Measurements from ENCODE around the gene ERC1. TPM values are rescaled to one million over a fixed set of nuclear protein-coding genes. Genes with fewer than 3 reads are reported as not detected.

Gene ERC1
- polyA plus RNA-seq, 1 donor: 17.5 TPM

- no peak overlapping the region for H3K27ac ChIP-seq (ENCODE audit: low read length)
- H3K4me1 ChIP-seq (ENCODE audit: control insufficient read depth, insufficient read depth, low read length): no peaks in the 10 kb centered on the region
- WGBS (ENCODE audit: insufficient coverage, low lambda C conversion rate): no CpG with 5 or more reads among the region's 13 CpGs
- H3K36me3 ChIP-seq (ENCODE audit: control insufficient read depth, insufficient read depth, low read length): peaks cover 32% of the 10 kb centered on the region
- H3K27me3 ChIP-seq (ENCODE audit: control insufficient read depth, insufficient read depth, low read length): no peaks in the 10 kb centered on the region
- H3K9me3 ChIP-seq (ENCODE audit: control insufficient read depth, low read depth, low read length): no peaks in the 10 kb centered on the region
- no peak overlapping the region for H3K4me3 ChIP-seq (ENCODE audit: low read length)
- DNase-seq: no peak
Observed at GRCh38 chr12:1488908-1489381, 497.9 kb downstream of the ERC1 start.

- no CpG with 5 or more reads among the region's 16 CpGs for WGBS (ENCODE audit: insufficient coverage, low lambda C conversion rate)
Observed at GRCh38 chr12:1491983-1492697, 501.1 kb downstream of the ERC1 start.

GRCh38 chr12:1493781-1494565 lies 502.9 kb downstream of the ERC1 start:
- Histone ChIP-seq H3K27me3 (ENCODE audit: control insufficient read depth, insufficient read depth, low read length) (no peaks in the 10 kb centered on the region), H3K4me1 (ENCODE audit: control insufficient read depth, insufficient read depth, low read length) (no peaks in the 10 kb centered on the region), H3K27ac (ENCODE audit: low read length) (no peak overlapping the region), H3K36me3 (ENCODE audit: control insufficient read depth, insufficient read depth, low read length) (peaks cover 34% of the 10 kb centered on the region), H3K9me3 (ENCODE audit: control insufficient read depth, low read depth, low read length) (no peaks in the 10 kb centered on the region), H3K4me3 (ENCODE audit: low read length) (no peak overlapping the region)
- DNase-seq: no peak
- 100% methylated on average over 1 of the region's 15 CpGs for WGBS (ENCODE audit: insufficient coverage, low lambda C conversion rate)

More at GRCh38 chr12:1491983-1492697, 501.1 kb downstream of the ERC1 start:
- no peak overlapping the region for H3K4me3 ChIP-seq (ENCODE audit: low read length)
- no peak for DNase-seq
- no peaks in the 10 kb centered on the region for H3K4me1 ChIP-seq (ENCODE audit: control insufficient read depth, insufficient read depth, low read length)
- peaks cover 34% of the 10 kb centered on the region for H3K36me3 ChIP-seq (ENCODE audit: control insufficient read depth, insufficient read depth, low read length)
- H3K27me3 ChIP-seq (ENCODE audit: control insufficient read depth, insufficient read depth, low read length): no peaks in the 10 kb centered on the region
- H3K27ac ChIP-seq (ENCODE audit: low read length): no peak overlapping the region
- no peaks in the 10 kb centered on the region for H3K9me3 ChIP-seq (ENCODE audit: control insufficient read depth, low read depth, low read length)

- no peaks in the 10 kb centered on the region for H3K9me3 ChIP-seq (ENCODE audit: control insufficient read depth, low read depth, low read length)
- H3K27me3 ChIP-seq (ENCODE audit: control insufficient read depth, insufficient read depth, low read length): no peaks in the 10 kb centered on the region
- H3K27ac ChIP-seq (ENCODE audit: low read length): no peak overlapping the region
- H3K4me3 ChIP-seq (ENCODE audit: low read length): no peak overlapping the region
- no peaks in the 10 kb centered on the region for H3K4me1 ChIP-seq (ENCODE audit: control insufficient read depth, insufficient read depth, low read length)
- peaks cover 34% of the 10 kb centered on the region for H3K36me3 ChIP-seq (ENCODE audit: control insufficient read depth, insufficient read depth, low read length)
- DNase-seq: no peak
- no CpG with 5 or more reads among the region's 7 CpGs for WGBS (ENCODE audit: insufficient coverage, low lambda C conversion rate)
Observed at GRCh38 chr12:1494856-1495255, 503.8 kb downstream of the ERC1 start.

- H3K27me3 ChIP-seq (ENCODE audit: control insufficient read depth, insufficient read depth, low read length): no peaks in the 10 kb centered on the region
- no peaks in the 10 kb centered on the region for H3K9me3 ChIP-seq (ENCODE audit: control insufficient read depth, low read depth, low read length)
- no peak overlapping the region for H3K27ac ChIP-seq (ENCODE audit: low read length)
- no peak overlapping the region for H3K4me3 ChIP-seq (ENCODE audit: low read length)
- no peak for DNase-seq
- no CpG with 5 or more reads among the region's 23 CpGs for WGBS (ENCODE audit: insufficient coverage, low lambda C conversion rate)
- no peaks in the 10 kb centered on the region for H3K4me1 ChIP-seq (ENCODE audit: control insufficient read depth, insufficient read depth, low read length)
- peaks cover 19% of the 10 kb centered on the region for H3K36me3 ChIP-seq (ENCODE audit: control insufficient read depth, insufficient read depth, low read length)
Observed at GRCh38 chr12:1496162-1496900, 505.3 kb downstream of the ERC1 start.

- H3K36me3 ChIP-seq (ENCODE audit: control insufficient read depth, insufficient read depth, low read length): peaks cover 12% of the 10 kb centered on the region
- no peak for DNase-seq
- H3K27me3 ChIP-seq (ENCODE audit: control insufficient read depth, insufficient read depth, low read length): no peaks in the 10 kb centered on the region
- H3K4me3 ChIP-seq (ENCODE audit: low read length): no peak overlapping the region
- H3K9me3 ChIP-seq (ENCODE audit: control insufficient read depth, low read depth, low read length): no peaks in the 10 kb centered on the region
- H3K27ac ChIP-seq (ENCODE audit: low read length): no peak overlapping the region
- WGBS (ENCODE audit: insufficient coverage, low lambda C conversion rate): no CpG with 5 or more reads among the region's 4 CpGs
- H3K4me1 ChIP-seq (ENCODE audit: control insufficient read depth, insufficient read depth, low read length): no peaks in the 10 kb centered on the region
Observed at GRCh38 chr12:1497161-1497560, 506.1 kb downstream of the ERC1 start.

- Histone ChIP-seq H3K4me1 (ENCODE audit: control insufficient read depth, insufficient read depth, low read length) (no peaks in the 10 kb centered on the region), H3K27me3 (ENCODE audit: control insufficient read depth, insufficient read depth, low read length) (no peaks in the 10 kb centered on the region), H3K4me3 (ENCODE audit: low read length) (no peak overlapping the region), H3K9me3 (ENCODE audit: control insufficient read depth, low read depth, low read length) (no peaks in the 10 kb centered on the region), H3K27ac (ENCODE audit: low read length) (no peak overlapping the region), H3K36me3 (ENCODE audit: control insufficient read depth, insufficient read depth, low read length) (peaks cover 4% of the 10 kb centered on the region)
- WGBS (ENCODE audit: insufficient coverage, low lambda C conversion rate): no CpG with 5 or more reads among the region's 18 CpGs
- DNase-seq: no peak
Observed at GRCh38 chr12:1498199-1498740, 507.2 kb downstream of the ERC1 start.

- Histone ChIP-seq H3K27ac (ENCODE audit: low read length) (no peak overlapping the region), H3K9me3 (ENCODE audit: control insufficient read depth, low read depth, low read length) (no peaks in the 10 kb centered on the region), H3K27me3 (ENCODE audit: control insufficient read depth, insufficient read depth, low read length) (no peaks in the 10 kb centered on the region), H3K4me1 (ENCODE audit: control insufficient read depth, insufficient read depth, low read length) (no peaks in the 10 kb centered on the region), H3K4me3 (ENCODE audit: low read length) (no peak overlapping the region), H3K36me3 (ENCODE audit: control insufficient read depth, insufficient read depth, low read length) (no peaks in the 10 kb centered on the region)
- no CpG with 5 or more reads among the region's 12 CpGs for WGBS (ENCODE audit: insufficient coverage, low lambda C conversion rate)
- no peak for DNase-seq
Observed at GRCh38 chr12:1499351-1499750, 508.3 kb downstream of the ERC1 start.

GRCh38 chr12:1500095-1500801 lies 509.2 kb downstream of the ERC1 start:
- no peaks in the 10 kb centered on the region for H3K36me3 ChIP-seq (ENCODE audit: control insufficient read depth, insufficient read depth, low read length)
- no CpG with 5 or more reads among the region's 36 CpGs for WGBS (ENCODE audit: insufficient coverage, low lambda C conversion rate)
- DNase-seq: no peak

More at GRCh38 chr12:1500095-1500801, 509.2 kb downstream of the ERC1 start:
- Histone ChIP-seq H3K9me3 (ENCODE audit: control insufficient read depth, low read depth, low read length) (no peaks in the 10 kb centered on the region), H3K27me3 (ENCODE audit: control insufficient read depth, insufficient read depth, low read length) (no peaks in the 10 kb centered on the region), H3K4me1 (ENCODE audit: control insufficient read depth, insufficient read depth, low read length) (no peaks in the 10 kb centered on the region), H3K4me3 (ENCODE audit: low read length) (no peak overlapping the region), H3K27ac (ENCODE audit: low read length) (no peak overlapping the region)
